Endothelial cell of umbilical vein (primary cell): ENCODE results near the gene SLC24A3. TPM values are rescaled to one million over a fixed set of nuclear protein-coding genes. Genes with fewer than 3 reads are reported as not detected.

Experiments used
- BruUV-seq: library from RNA; stranded (reverse); fragments of 400-500 nt; replicated peaks from 2 replicates; lab custom pipeline; 2021; lab: Mats Ljungman, UMichigan
- CTCF ChIA-PET: fragments of 300-600, 350-600 bp; sonication (Branson Sonifier 250); formaldehyde crosslinking; loops from one replicate; lab custom pipeline; 2021; ENCODE audit warnings: antibody characterized with exemption, inconsistent platforms; lab: Charles Lee
- POLR2A ChIA-PET: fragments of 300-600, 350-600 bp; sonication (Branson Sonifier 250); formaldehyde crosslinking; loops from one replicate; lab custom pipeline; 2021; ENCODE audit warnings: antibody characterized with exemption, inconsistent platforms; lab: Charles Lee
- DNase-seq: peaks from one replicate; pipeline ENCODE4 v3.0.0-alpha.2; 2011; ENCODE audit warnings: low read depth, low spot score
- FAIRE-seq: peaks from 2 replicates; lab custom pipeline; 2011; peaks lifted over from hg19 to GRCh38; lab: Jason Lieb, UNC
- H2AFZ ChIP-seq: 2 replicates; pipeline ENCODE4 v1.6.0; 2012; ENCODE audit warnings: low read depth, low read length, control low read depth, inconsistent platforms
- H3K27ac ChIP-seq: 2 replicates; pipeline ENCODE4 v1.5.1; 2011; ENCODE audit warnings: low read depth, mild to moderate bottlenecking, control low read depth, low read length, moderate library complexity; ENCODE audit not compliant: insufficient read depth
- H3K27me3 ChIP-seq, 2 experiments: 2 replicates each; pipeline versions ENCODE4 v1.6.0 to v1.6.1; 2011; ENCODE audit warnings: low read length in 2 of 2, mixed read lengths in 1 of 2; ENCODE audit not compliant: control insufficient read depth in 2 of 2, insufficient read depth in 2 of 2
- H3K36me3 ChIP-seq, 2 experiments: 2 replicates in 1 of 2; 3 replicates in 1 of 2; pipeline ENCODE4 v1.5.1; 2011; ENCODE audit warnings: low read length in 2 of 2, mild to moderate bottlenecking in 1 of 2, moderate library complexity in 1 of 2; ENCODE audit not compliant: control insufficient read depth in 2 of 2, insufficient read depth in 2 of 2; ENCODE audit errors: extremely low read depth in 1 of 2
- H3K4me1 ChIP-seq: 3 replicates; pipeline ENCODE4 v1.5.1; 2011; ENCODE audit warnings: mild to moderate bottlenecking, low read length; ENCODE audit not compliant: control insufficient read depth, insufficient read depth; ENCODE audit errors: extremely low read depth
- H3K4me2 ChIP-seq: 2 replicates; pipeline ENCODE4 v1.6.1; 2011; ENCODE audit warnings: low read length, control low read depth, mixed read lengths; ENCODE audit not compliant: insufficient read depth
- H3K4me3 ChIP-seq, 3 experiments: fragments of 200-600 bp in 1 of 3; sonication (generic), shearing (Covaris generic) in 1 of 3; replicated peaks in 1 of 3; 2 replicates each; pipeline ENCODE4 v1.5.1; 2011 to 2016; ENCODE audit warnings: control low read depth in 3 of 3, low read length in 3 of 3, mild to moderate bottlenecking in 2 of 3, inconsistent platforms in 1 of 3, low read depth in 1 of 3, moderate library complexity in 1 of 3; ENCODE audit not compliant: insufficient read depth in 1 of 3
- H3K79me2 ChIP-seq: 2 replicates; pipeline ENCODE4 v1.6.0; 2012; ENCODE audit warnings: low read length, inconsistent platforms; ENCODE audit not compliant: control insufficient read depth, insufficient read depth
- H3K9ac ChIP-seq: replicated peaks from 2 replicates; pipeline ENCODE3; 2011; ENCODE audit warnings: low read length, control low read depth; ENCODE audit not compliant: insufficient read depth; ENCODE audit errors: extremely low read depth
- H3K9me1 ChIP-seq: replicated peaks from 3 replicates; pipeline ENCODE4 v1.6.0; 2011; ENCODE audit warnings: mild to moderate bottlenecking, low read length; ENCODE audit not compliant: control insufficient read depth, insufficient read depth; ENCODE audit errors: extremely low read depth
- H3K9me3 ChIP-seq: replicated peaks from 2 replicates; pipeline ENCODE4 v1.5.1; 2012; ENCODE audit warnings: low read length, inconsistent platforms; ENCODE audit not compliant: control insufficient read depth, insufficient read depth
- H4K20me1 ChIP-seq: replicated peaks from 2 replicates; pipeline ENCODE3; 2011; ENCODE audit warnings: mild to moderate bottlenecking, low read length; ENCODE audit not compliant: control insufficient read depth, insufficient read depth; ENCODE audit errors: extremely low read depth
- EZH2 ChIP-seq: IDR thresholded peaks from 2 replicates; pipeline ENCODE4 v1.6.1; 2012; ENCODE audit warnings: borderline replicate concordance, low read depth, mild to moderate bottlenecking, moderate library complexity, low read length, inconsistent platforms; ENCODE audit not compliant: severe bottlenecking
- FOS ChIP-seq: IDR thresholded peaks from 2 replicates; pipeline ENCODE4 v1.6.1; 2011; ENCODE audit warnings: mild to moderate bottlenecking, low read length, moderate library complexity, borderline replicate concordance; ENCODE audit not compliant: insufficient read depth
- GATA2 ChIP-seq: IDR thresholded peaks from 2 replicates; pipeline ENCODE4 v1.7.0; 2011; ENCODE audit warnings: low read depth, mild to moderate bottlenecking, moderate library complexity, mixed read lengths, low read length; ENCODE audit not compliant: insufficient read length, insufficient read depth
- JUN ChIP-seq: IDR thresholded peaks from 2 replicates; pipeline ENCODE4 v1.6.1; 2011; ENCODE audit warnings: borderline replicate concordance, low read depth; ENCODE audit not compliant: insufficient read length, insufficient read depth
- MYC ChIP-seq: IDR thresholded peaks from one replicate; pipeline ENCODE4 v1.6.1; 2011; ENCODE audit warnings: mild to moderate bottlenecking, low read depth, low read length
- POLR2A ChIP-seq: IDR thresholded peaks from 2 replicates; pipeline ENCODE4 v1.6.1; 2012; ENCODE audit warnings: low read depth, mild to moderate bottlenecking, control low read depth, low read length
- POLR2AphosphoS5 ChIP-seq: IDR thresholded peaks from 2 replicates; pipeline ENCODE4 v1.6.1; 2012; ENCODE audit warnings: low read depth, mild to moderate bottlenecking, control low read depth, low read length, moderate library complexity; ENCODE audit not compliant: insufficient read depth
- dilution Hi-C: fragments of 300-500 bp; cut with MboI; formaldehyde crosslinking; loops from one replicate; pipeline ENCODE4 v1.15.0; 2019; ENCODE audit warnings: low sequenced_read_pairs; ENCODE audit not compliant: extremely low pct_ligation_motif_present
- intact Hi-C: fragments of 100-400 bp; cut with micrococcal nuclease; formaldehyde crosslinking; loops from one replicate; pipeline ENCODE4 v1.10.0; 2022
- polyA plus RNA-seq, 4 experiments: library from polyadenylated mRNA; depleted of rRNA in 3 of 4; stranded (reverse) in 3 of 4; unstranded in 1 of 4; fragments of >200 nt; gene quantifications; 2 replicates each; pipeline versions ENCODE4 v1.2.1 to v1.2.3, GENCODE V29; 2011 to 2012; ENCODE audit warnings: missing spikeins in 1 of 4
- total RNA-seq: library from RNA; stranded (reverse); gene quantifications from 2 replicates; pipeline ENCODE4 v1.2.3, GENCODE V29; 2021
- TF ChIP-seq, protein P1 (sequence below): IDR thresholded peaks from 2 replicates; pipeline ENCODE4 v1.6.1; 2011; ENCODE audit not compliant: insufficient read depth, insufficient read length
- TF ChIP-seq, protein P2 (sequence below), 2 donors: IDR thresholded peaks; 1 replicate in 1 of 2; 2 replicates in 1 of 2; pipeline ENCODE4 v1.5.1; 2011; ENCODE audit warnings: low read length in 2 of 2, mild to moderate bottlenecking in 2 of 2, moderate library complexity in 2 of 2, control low read depth in 1 of 2, inconsistent platforms in 1 of 2, low read depth in 1 of 2; ENCODE audit not compliant: insufficient read depth in 1 of 2; ENCODE audit errors: extremely low read depth in 1 of 2

The SLC24A3 gene
- total and polyA plus RNA-seq, 2 donors (not counting 3 experiments of a cell fraction or from before 2014, with no cell fraction given): not detected

DNA sequence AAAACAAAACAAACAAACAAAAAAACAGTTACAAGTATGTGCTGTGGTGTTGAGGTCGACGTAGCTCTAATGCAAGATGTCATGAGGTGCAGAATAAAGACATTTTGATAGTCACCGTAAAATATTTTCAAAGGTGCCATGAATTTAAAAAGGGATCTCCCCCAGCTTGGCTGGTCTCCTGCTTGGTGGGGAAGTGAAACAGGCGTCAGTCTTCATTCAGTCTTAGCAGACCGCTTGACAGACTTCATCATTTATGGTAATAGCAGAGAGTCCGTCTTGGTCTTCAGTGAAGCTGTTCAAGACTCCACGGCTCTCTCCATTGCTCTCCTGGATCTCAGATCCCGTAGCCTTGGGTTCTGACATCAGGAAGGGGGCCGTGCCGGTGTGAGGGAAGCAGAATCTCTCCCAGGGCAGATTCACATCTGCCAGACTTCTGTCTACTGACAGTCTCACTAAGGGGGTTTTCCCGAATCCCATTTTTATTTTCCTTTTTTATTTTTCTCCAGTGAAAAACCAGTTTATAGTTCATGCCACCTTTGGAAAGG is 1.6 kb downstream of the SLC24A3 start:
- Histone ChIP-seq H3K79me2 (no peaks in the 10 kb centered on the region), H4K20me1 (no peaks in the 10 kb centered on the region)
- BruUV-seq: no TSS peak

More for the DNA sequence above, 1.6 kb downstream of the SLC24A3 start:
- TF ChIP-seq POLR2A (no peak), JUN (no peak), POLR2AphosphoS5 (no peak), FOS (no peak), MYC (no peak), EZH2 (no peak), GATA2 (no peak)
- TF ChIP-seq, protein P1, sequence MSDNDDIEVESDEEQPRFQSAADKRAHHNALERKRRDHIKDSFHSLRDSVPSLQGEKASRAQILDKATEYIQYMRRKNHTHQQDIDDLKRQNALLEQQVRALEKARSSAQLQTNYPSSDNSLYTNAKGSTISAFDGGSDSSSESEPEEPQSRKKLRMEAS: no peak
- TF ChIP-seq, protein P2, sequence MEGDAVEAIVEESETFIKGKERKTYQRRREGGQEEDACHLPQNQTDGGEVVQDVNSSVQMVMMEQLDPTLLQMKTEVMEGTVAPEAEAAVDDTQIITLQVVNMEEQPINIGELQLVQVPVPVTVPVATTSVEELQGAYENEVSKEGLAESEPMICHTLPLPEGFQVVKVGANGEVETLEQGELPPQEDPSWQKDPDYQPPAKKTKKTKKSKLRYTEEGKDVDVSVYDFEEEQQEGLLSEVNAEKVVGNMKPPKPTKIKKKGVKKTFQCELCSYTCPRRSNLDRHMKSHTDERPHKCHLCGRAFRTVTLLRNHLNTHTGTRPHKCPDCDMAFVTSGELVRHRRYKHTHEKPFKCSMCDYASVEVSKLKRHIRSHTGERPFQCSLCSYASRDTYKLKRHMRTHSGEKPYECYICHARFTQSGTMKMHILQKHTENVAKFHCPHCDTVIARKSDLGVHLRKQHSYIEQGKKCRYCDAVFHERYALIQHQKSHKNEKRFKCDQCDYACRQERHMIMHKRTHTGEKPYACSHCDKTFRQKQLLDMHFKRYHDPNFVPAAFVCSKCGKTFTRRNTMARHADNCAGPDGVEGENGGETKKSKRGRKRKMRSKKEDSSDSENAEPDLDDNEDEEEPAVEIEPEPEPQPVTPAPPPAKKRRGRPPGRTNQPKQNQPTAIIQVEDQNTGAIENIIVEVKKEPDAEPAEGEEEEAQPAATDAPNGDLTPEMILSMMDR (IDR thresholded peaks at IDR 0.05; ENCODE audit: extremely low read depth in 1 of 2, insufficient read depth in 1 of 2, low read depth in 1 of 2, low read length in 2 of 2): no peak
- Histone ChIP-seq H2AFZ (no peak overlapping the region), H3K27ac (no peak overlapping the region), H3K9ac (no peak overlapping the region), H3K9me3 (no peaks in the 10 kb centered on the region), H3K27me3 (peaks cover 18 to 24% of the 10 kb centered on the region in 2 experiments), H3K4me3 (no peak overlapping the region), H3K4me2 (no peak overlapping the region), H3K9me1 (no peaks in the 10 kb centered on the region), H3K36me3 (no peaks in the 10 kb centered on the region), H3K4me1 (no peaks in the 10 kb centered on the region)
- FAIRE-seq (no peak), DNase-seq (no peak)
- intact Hi-C loops (no loop called here), dilution Hi-C loops (no loop called here)
- CTCF ChIA-PET: no interaction called here
- POLR2A ChIA-PET: no interaction called here
